Measurements from ENCODE around the gene GRK5. TPM values are rescaled to one million over a fixed set of nuclear protein-coding genes. Genes with fewer than 3 reads are reported as not detected.

The GRK5 gene
- total RNA-seq, 6 experiments from 2014 or later = 9.7 to 16.8 (median 15.9) TPM

GRCh38 chr10:119442758-119443060 lies 235.3 kb downstream of the GRK5 start:
- DNase-seq = no peak
- Mint-ChIP-seq H3K27ac (no peak overlapping the region), H3K27me3 (ENCODE audit: insufficient read depth) (peaks cover 6% of the 10 kb centered on the region; the same call in 1 of the 2 replicates), H3K4me3 (no peak overlapping the region), H3K4me1 (ENCODE audit: low read depth) (peaks cover 15% of the 10 kb centered on the region), H3K36me3 (ENCODE audit: low read depth) (no peaks in the 10 kb centered on the region), H3K9me3 (no peaks in the 10 kb centered on the region)
- TF ChIP-seq, protein P1, sequence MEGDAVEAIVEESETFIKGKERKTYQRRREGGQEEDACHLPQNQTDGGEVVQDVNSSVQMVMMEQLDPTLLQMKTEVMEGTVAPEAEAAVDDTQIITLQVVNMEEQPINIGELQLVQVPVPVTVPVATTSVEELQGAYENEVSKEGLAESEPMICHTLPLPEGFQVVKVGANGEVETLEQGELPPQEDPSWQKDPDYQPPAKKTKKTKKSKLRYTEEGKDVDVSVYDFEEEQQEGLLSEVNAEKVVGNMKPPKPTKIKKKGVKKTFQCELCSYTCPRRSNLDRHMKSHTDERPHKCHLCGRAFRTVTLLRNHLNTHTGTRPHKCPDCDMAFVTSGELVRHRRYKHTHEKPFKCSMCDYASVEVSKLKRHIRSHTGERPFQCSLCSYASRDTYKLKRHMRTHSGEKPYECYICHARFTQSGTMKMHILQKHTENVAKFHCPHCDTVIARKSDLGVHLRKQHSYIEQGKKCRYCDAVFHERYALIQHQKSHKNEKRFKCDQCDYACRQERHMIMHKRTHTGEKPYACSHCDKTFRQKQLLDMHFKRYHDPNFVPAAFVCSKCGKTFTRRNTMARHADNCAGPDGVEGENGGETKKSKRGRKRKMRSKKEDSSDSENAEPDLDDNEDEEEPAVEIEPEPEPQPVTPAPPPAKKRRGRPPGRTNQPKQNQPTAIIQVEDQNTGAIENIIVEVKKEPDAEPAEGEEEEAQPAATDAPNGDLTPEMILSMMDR (IDR thresholded peaks at IDR 0.05) = no peak

DNA sequence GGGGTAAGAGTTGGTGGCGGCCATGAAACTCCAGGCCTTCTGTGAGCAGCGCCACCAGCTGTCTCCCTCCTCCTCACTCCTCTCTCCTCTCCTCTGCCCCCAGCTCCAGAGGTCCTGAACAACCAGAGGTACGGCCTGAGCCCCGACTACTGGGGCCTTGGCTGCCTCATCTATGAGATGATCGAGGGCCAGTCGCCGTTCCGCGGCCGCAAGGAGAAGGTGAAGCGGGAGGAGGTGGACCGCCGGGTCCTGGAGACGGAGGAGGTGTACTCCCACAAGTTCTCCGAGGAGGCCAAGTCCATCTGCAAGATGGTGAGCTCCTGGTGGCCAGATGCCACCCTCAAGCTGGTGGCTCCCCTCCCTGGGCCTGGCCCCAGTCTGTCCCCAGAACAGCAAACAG lies 236.1 kb downstream of the GRK5 start:
- Mint-ChIP-seq H3K27me3 (ENCODE audit: insufficient read depth) (peaks cover 6% of the 10 kb centered on the region; the same call in 1 of the 2 replicates), H3K36me3 (ENCODE audit: low read depth) (no peaks in the 10 kb centered on the region), H3K27ac (no peak overlapping the region), H3K4me3 (no peak overlapping the region), H3K9me3 (no peaks in the 10 kb centered on the region), H3K4me1 (ENCODE audit: low read depth) (peaks cover 15% of the 10 kb centered on the region)
- no peak for DNase-seq
- TF ChIP-seq, protein P1 (IDR thresholded peaks at IDR 0.05) = no peak

GRCh38 chr10:119443970-119444660 lies 236.7 kb downstream of the GRK5 start:
- peaks cover 6% of the 10 kb centered on the region; the same call in 1 of the 2 replicates for H3K27me3 Mint-ChIP-seq (ENCODE audit: insufficient read depth)
- H3K27ac Mint-ChIP-seq = no peak overlapping the region
- no peaks in the 10 kb centered on the region for H3K36me3 Mint-ChIP-seq (ENCODE audit: low read depth)
- H3K4me3 Mint-ChIP-seq = no peak overlapping the region
- TF ChIP-seq, protein P1 (IDR thresholded peaks at IDR 0.05) = 0 out of 2 replicates have a peak, but pooled peaks have one; percentile 5
- H3K4me1 Mint-ChIP-seq (ENCODE audit: low read depth) = peaks cover 15% of the 10 kb centered on the region
- no peaks in the 10 kb centered on the region for H3K9me3 Mint-ChIP-seq
- no peak for DNase-seq

- H3K4me3 Mint-ChIP-seq = no peak overlapping the region
- TF ChIP-seq, protein P1 (IDR thresholded peaks at IDR 0.05) = no peak
- no peak overlapping the region for H3K27ac Mint-ChIP-seq
- H3K9me3 Mint-ChIP-seq = no peaks in the 10 kb centered on the region
- DNase-seq = no peak
- H3K36me3 Mint-ChIP-seq (ENCODE audit: low read depth) = no peaks in the 10 kb centered on the region
- H3K4me1 Mint-ChIP-seq (ENCODE audit: low read depth) = peaks cover 16% of the 10 kb centered on the region
- peaks cover 6% of the 10 kb centered on the region; the same call in 1 of the 2 replicates for H3K27me3 Mint-ChIP-seq (ENCODE audit: insufficient read depth)
These were observed 237.5 kb downstream of the GRK5 start for GRCh38 chr10:119444866-119445265.

GRCh38 chr10:119445311-119445934 lies 238.1 kb downstream of the GRK5 start:
- TF ChIP-seq, protein P1 (IDR thresholded peaks at IDR 0.05) = peak; percentile 99
- peak; percentile 57 for DNase-seq

More at GRCh38 chr10:119445311-119445934, 238.1 kb downstream of the GRK5 start:
- Mint-ChIP-seq H3K27ac (no peak overlapping the region), H3K36me3 (ENCODE audit: low read depth) (no peaks in the 10 kb centered on the region), H3K27me3 (ENCODE audit: insufficient read depth) (peaks cover 6% of the 10 kb centered on the region; the same call in 1 of the 2 replicates), H3K4me3 (no peak overlapping the region), H3K4me1 (ENCODE audit: low read depth) (peaks cover 18% of the 10 kb centered on the region), H3K9me3 (no peaks in the 10 kb centered on the region)
